Kidney capillary endothelial cell (primary cell): ENCODE measurements around the gene ZBTB42.
A peak's percentile ranks its signal among the peaks of the same experiment; 100 is the strongest.

Source experiments
- DNase-seq: peaks from one replicate; pipeline ENCODE4 v3.0.0-alpha.2; 2018; ENCODE audit warnings: low spot score

Gene ZBTB42

GRCh38 chr14:104782808-104783139, 18.1 kb upstream of the ZBTB42 start:
- no peak for DNase-seq

GRCh38 chr14:104783484-104784217, 17.2 kb upstream of the ZBTB42 start:
- DNase-seq: no peak

DNA sequence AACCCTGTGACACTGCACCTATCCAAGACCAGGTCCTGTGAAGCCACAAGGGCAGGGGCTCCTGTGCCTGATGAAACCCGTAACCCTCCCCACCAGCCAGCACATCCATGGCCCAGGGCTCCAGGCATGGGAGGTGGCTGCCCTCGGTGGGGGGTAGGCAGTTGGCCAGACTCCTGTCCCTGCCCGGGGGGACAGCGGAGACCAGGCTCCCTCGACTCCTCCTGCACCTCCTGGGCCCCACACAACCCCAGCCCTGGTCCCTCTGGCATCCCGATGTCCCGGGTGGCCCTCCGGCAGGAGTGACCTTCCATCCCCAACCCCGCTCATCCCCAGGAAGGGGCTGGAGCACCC, 16.7 kb upstream of the ZBTB42 start:
- no peak for DNase-seq

DNA sequence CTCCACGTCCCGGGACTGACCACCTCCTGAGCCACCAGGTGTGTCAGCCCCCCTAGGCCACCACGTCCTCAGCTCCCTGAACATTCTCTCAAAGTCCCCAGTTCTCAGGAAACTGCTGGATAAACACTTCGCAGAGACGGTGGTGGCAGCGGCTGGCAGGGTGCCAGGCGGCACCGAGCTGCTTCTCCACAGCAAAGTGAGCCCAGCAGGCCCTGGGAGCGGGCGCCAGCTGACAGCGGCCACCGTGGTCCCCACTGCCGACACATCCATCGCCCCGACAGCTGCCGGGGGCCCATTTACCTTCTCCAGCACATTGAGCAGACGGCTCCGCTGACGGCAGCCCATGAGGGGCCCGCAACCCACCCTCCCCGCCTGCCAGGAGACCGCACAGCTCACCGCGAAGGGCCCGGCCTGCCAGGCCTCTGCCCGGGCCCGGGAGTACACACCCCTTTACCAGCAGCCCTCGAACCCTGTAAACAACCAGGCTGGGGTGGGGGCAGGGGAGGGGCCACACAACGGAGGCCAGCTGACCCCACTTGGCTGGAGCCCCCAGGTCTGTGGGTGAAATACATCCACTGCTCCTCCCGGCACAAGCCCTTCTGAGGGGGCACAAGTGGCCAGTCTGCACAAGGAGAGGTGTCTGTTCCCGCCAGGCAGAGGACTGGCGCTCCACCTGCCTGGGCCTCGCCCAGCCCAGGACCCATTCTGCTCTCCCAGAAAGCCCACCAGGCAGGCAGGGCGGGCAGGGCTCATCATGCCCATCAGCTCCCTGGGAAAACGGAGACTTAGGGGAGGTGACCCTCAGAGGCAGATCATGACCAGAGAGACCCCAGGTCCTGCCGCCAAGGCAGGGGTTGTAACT, 15.8 kb upstream of the ZBTB42 start:
- DNase-seq: no peak

DNA sequence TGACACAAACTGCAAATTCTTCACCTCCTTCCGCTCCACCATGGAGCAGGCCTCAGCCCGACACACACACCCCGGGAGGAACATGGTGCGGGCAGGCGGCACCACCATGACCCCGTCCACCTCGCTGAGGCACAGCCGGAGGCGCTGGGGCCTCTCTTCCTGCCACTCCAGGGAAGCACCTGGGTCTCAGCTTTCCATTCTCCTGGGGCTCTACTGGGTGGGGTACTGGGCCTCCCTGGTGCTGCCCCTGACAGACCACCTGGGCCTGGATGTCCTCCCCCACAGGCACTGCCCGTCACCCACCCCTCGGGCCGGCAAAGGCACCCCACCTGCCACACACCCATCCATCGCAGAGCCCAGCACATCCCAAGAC, 15.2 kb upstream of the ZBTB42 start:
- DNase-seq: no peak

GRCh38 chr14:104786091-104786586, 14.8 kb upstream of the ZBTB42 start:
- no peak for DNase-seq

DNA sequence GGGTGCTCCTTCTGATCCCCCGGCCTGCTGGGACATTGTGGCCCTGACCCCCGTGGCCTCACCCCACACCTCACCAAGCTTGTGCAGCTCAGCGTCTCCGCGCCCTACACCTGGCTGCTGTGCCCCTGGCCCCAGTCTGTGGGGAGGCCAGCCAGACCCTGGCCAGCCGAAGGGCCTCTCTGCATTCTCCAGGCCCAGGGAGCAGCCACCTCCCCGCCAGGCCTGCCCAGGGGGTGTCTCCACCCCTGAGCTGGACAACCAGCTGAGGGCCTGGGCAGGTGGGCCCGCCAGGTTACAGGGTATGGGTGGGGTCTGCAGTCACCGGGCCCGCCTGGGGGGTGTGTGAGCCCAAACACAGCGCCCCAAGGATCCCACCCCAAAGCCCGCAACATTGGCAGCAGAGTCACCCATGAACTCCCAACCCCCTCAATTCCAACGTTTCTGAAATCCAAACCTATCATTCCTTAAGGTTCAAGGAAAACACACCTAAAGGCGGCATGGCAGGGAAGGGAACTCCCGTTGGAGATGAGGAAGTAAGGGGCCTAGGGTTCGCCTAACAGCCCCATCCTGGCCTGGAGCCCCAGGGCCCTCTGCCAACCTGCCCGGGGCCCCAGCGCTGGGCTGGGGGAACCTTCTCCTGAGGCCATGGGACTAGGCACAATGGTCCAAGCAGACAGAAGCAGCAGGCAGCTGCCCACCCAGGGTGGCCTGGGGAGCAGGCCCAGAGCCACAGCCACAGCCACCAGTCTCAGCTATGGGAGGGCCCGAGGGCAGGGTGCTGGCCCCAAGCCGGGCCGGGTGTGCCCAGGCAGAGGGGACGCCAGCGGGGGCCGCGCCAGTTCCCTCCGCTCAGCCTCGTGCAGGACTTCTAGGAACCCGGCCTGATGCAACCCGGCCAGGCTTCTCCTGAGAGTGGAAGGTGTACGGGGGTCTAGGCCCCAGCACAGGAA, 13.9 kb upstream of the ZBTB42 start:
- no peak for DNase-seq

GRCh38 chr14:104787736-104788135, 13.2 kb upstream of the ZBTB42 start:
- no peak for DNase-seq

- DNase-seq: no peak
Measured at GRCh38 chr14:104788161-104788818, 12.6 kb upstream of the ZBTB42 start.

- no peak for DNase-seq
Measured at GRCh38 chr14:104788873-104789663, 11.8 kb upstream of the ZBTB42 start.

GRCh38 chr14:104789752-104790743, 10.9 kb upstream of the ZBTB42 start:
- no peak for DNase-seq

GRCh38 chr14:104791425-104791824, 9.5 kb upstream of the ZBTB42 start:
- DNase-seq: no peak

DNA sequence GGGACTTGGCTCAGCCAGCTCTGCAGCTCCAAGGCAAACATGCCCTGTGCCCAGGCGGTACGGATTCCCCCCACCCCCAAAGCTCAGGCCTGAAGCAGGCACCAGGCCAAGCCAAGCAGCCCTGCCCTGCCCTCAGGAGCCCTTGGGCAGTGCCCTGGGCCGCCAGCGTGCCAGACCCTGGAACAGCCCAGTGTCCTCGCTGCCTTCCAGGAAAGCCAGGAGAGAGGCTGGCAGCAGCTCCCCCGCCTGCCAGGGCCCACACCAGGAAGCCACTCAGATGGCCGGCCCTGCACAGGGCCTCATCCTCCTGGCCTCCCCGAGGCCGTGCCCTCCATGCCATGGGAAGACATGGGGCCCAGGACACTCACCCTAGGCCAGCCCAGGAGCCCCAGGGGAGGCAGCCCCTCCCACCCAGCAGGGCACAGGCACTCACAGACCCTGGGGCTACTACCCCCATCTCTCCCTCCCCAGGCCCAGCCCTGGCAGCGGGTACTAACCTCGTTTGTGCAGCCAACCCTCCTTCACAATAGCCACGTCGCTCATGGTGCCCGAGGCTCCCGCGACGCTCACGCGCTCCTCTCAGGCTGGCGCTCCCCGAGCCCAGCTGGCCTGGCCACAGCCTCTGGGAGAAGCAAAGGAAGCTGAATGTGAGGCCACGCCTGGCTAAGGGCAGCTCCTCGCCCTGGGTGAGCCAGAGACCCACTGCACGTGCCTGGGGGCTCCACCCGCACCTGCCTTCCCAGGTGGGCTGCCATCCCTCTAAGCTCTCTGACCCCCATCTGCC, 8.6 kb upstream of the ZBTB42 start:
- no peak for DNase-seq

DNA sequence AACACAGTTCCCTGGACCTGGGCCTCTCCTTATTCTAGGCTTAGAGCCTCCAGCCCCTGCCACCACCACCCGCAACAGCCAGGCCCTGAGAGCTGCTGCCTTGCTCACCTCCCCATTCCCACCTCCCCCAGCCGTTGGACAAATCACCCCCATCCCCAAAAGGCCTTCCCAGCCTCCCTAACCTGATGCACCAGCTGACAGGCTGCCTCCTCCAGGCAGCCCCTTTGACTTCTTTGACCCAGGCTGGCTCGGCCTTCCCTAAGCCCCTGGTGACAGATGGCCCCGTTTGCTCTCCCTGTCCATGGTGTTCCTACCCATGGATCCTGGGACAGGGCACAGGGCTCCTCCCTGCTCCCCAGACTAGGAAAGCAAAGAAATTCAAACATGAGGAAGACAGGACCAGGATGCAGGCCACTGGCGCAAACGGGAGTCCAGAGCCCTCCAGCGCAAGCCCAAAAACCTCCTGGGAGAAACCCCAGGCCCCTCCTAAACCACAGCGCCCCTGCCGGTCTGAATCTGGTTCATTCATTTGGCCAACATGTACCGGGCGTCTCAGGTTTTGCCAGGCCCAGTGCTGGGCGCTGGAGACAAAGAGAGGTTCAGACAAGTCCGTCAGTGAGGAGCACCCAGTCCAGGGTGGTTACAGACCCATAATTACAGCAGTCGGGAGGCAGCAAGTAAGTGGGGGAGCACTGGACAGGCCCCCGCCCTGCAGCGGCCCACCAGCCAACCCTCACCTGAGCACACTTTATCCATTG, 7.8 kb upstream of the ZBTB42 start:
- no peak for DNase-seq

- no peak for DNase-seq
Measured at GRCh38 chr14:104793703-104793959, 7.3 kb upstream of the ZBTB42 start.

DNA sequence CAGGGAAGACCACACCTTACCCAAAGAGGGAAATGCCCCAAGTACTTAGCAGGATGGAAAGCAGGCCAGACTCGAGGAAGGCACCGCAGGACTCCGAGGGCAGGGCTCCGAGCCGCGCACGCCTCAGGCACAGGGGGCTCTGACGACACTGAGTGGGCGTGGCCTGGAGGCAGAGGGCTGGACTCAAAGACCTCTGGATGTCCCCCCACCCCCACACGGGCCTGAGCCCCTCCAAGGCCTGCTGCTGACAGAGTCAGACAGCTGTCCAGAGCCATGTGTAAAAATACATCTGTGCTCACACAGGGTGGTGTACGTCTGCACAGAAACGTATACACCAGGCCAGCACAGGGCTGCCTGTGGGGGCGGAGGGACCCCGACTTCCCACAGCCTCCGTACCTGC, 6.8 kb upstream of the ZBTB42 start:
- peak; percentile 43 for DNase-seq

- no peak for DNase-seq
Measured at GRCh38 chr14:104794631-104794992, 6.3 kb upstream of the ZBTB42 start.

DNA sequence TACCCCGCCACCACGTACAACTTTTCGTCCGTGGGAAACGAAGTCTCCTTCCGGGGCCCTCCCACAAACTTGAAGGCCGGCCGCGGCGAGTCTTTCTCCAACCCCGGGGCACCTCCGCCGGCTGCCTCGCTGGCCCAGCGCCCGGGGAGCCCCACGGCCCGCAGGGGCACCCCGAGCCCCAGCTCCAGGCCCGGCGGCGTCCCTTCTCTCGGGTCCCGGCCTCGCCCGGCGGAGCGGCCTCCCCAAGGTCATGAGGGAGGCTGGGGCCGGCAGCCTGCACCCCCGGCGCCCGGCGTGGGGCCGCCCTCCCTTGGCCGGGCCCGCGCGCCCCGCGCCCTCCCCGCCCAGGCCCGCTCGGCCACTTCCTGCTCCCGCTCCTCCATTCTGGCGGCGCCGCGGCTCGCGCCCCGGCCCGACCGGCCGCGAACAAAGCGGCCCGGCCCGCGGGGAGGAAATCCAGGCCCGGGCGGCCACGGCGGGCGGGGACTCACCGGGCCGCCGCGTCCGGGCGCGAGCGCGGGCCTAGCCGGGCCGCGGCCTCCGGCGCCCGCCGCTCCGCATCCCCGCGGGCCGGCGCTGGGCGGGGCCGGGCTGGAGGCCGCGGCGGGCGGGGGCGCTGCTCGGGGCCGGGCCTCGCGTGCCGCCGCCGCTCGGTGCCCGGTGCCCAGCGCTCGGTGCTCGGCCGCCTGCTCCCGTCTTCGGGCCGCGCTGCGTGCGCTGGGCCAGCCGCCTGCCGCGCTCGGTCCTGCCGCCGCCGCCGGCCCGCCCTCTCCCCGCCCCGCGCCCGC, 5.7 kb upstream of the ZBTB42 start, which contains the start of gene AKT1:
Gene AKT1, minus strand, starts transcription at position 756 of the 788 bp plus-strand sequence. CDS start 3,105 bp downstream, outside the sequence.
- DNase-seq: no peak
